Ascending aorta (tissue), 2 donors: ENCODE results near the gene MBNL1. TPM values are rescaled to one million over a fixed set of nuclear protein-coding genes. Genes with fewer than 3 reads are reported as not detected.
A peak's percentile ranks its signal among the peaks of the same experiment; 100 is the strongest.

Experiments
- DNase-seq, 2 donors: peaks; one replicate each; pipeline ENCODE4 v3.0.0-alpha.2; 2019; ENCODE audit warnings: low spot score in 2 of 2
- H3K27ac ChIP-seq, 2 donors: fragments of 200-600 bp; sonication (generic); one replicate each; pipeline ENCODE4 v1.5.1; 2016 to 2017; ENCODE audit warnings: mild to moderate bottlenecking in 1 of 2
- H3K27me3 ChIP-seq: fragments of 200-600 bp; sonication (generic); one replicate; pipeline ENCODE4 v1.5.1; 2017
- H3K36me3 ChIP-seq, 2 donors: fragments of 200-600 bp; sonication (generic); one replicate each; pipeline ENCODE4 v1.5.1; 2016
- H3K4me1 ChIP-seq, 2 donors: fragments of 200-600 bp; sonication (generic); one replicate each; pipeline ENCODE4 v1.5.1; 2016 to 2017; ENCODE audit warnings: mild to moderate bottlenecking in 1 of 2
- H3K4me3 ChIP-seq, 2 donors: fragments of 200-600 bp; sonication (generic); one replicate each; pipeline ENCODE4 v1.5.1; 2016 to 2017; ENCODE audit warnings: mild to moderate bottlenecking in 1 of 2
- H3K9me3 ChIP-seq, 2 donors: fragments of 200-600 bp; sonication (generic); one replicate each; pipeline ENCODE4 v1.5.1; 2016
- intact Hi-C: fragments of 100-400 bp; cut with DNase I; formaldehyde crosslinking; loops from one replicate; pipeline ENCODE4 v1.15.1; 2023
- total RNA-seq: library from RNA; depleted of rRNA; stranded (reverse); fragments of >200 nt; gene quantifications from one replicate; pipeline ENCODE4 v1.1.0, GENCODE V29; 2016
- TF ChIP-seq, protein P1 (sequence below), 3 experiments: fragments of 200-600 bp in 2 of 3; fragments of 450-650 bp in 1 of 3; sonication (generic) in 2 of 3; IDR thresholded peaks; one replicate each; pipeline ENCODE4 v1.5.1; 2016 to 2019; ENCODE audit warnings: antibody characterized with exemption in 3 of 3, mild to moderate bottlenecking in 1 of 3, moderate library complexity in 1 of 3

The MBNL1 gene
- total RNA-seq, 1 donor from 2014 or later = 350 TPM

DNA sequence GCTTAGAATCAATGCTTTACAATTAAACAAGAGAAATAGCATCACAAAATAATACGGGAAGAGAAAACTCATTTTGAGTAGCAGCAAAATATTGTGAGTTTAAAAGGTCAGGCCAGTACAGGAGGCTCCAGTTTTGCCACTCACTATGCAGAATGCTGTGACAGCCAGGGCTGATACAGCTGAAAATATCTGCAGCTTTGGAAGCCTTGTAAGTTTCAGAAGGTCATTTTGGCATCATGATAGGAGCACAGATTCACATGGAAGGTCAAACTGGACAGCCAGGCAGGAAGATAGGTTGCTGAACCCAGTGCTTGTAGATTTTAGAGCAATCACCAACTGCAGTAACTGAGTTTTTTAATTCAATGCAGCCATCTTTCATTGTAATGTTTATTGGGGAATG lies 14.1 kb downstream of the MBNL1 start:
- Histone ChIP-seq H3K9me3 (no peaks in the 10 kb centered on the region), H3K36me3 (no peaks in the 10 kb centered on the region), H3K4me3 (peak overlapping the region; percentile 12 to 42), H3K4me1 (peaks cover 15 to 52% of the 10 kb centered on the region in 2 donors), H3K27ac (peak overlapping the region; percentile 49 to 78), H3K27me3 (no peaks in the 10 kb centered on the region)
- no peak for DNase-seq
- intact Hi-C loops = no loop called here
- TF ChIP-seq, protein P1, sequence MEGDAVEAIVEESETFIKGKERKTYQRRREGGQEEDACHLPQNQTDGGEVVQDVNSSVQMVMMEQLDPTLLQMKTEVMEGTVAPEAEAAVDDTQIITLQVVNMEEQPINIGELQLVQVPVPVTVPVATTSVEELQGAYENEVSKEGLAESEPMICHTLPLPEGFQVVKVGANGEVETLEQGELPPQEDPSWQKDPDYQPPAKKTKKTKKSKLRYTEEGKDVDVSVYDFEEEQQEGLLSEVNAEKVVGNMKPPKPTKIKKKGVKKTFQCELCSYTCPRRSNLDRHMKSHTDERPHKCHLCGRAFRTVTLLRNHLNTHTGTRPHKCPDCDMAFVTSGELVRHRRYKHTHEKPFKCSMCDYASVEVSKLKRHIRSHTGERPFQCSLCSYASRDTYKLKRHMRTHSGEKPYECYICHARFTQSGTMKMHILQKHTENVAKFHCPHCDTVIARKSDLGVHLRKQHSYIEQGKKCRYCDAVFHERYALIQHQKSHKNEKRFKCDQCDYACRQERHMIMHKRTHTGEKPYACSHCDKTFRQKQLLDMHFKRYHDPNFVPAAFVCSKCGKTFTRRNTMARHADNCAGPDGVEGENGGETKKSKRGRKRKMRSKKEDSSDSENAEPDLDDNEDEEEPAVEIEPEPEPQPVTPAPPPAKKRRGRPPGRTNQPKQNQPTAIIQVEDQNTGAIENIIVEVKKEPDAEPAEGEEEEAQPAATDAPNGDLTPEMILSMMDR (IDR thresholded peaks at IDR 0.05) = no peak

DNA sequence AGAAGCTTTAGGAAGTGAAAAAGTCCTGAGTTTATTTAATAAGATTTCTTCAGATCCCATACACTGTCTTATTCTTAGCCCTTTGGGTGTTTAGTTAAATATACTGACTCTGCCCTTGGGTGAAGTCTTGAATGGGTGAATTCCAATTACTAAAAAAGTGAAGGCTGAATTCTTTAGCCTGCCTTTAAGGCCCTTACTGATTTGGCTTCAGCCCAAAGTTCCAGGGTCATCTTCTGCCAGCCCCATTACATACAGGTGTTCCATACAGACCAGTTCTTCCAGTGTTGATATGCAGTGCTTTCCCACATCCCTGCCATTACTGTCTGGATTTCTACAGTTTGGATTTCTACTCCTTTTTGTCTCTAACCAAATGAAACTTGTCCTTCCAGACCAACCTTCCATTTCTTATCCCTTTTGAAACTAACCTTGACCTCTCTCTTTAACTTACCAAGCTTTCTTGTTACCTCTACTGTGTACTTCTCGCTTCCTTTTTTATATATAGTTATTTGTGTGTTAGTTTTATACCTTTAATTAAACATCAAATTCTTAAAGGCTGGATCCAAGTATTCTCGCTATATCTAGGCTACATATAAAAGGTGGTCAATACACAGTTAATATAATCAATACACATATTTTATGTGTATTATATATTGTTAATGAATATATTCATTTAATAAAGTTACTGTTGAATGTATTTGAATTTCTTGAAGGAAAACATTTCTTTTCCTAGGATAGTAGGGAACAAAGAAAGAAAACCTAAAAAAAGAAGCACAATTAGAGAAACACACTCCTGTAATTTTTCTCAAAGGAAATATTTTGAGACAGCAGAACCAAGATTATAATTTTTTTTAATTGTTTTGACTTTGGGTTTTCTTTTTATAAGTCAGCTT lies 15.0 kb downstream of the MBNL1 start:
- H3K4me1 ChIP-seq = peaks cover 15 to 54% of the 10 kb centered on the region in 2 donors
- intact Hi-C loops = no loop called here
- H3K4me3 ChIP-seq = peak overlapping the region; percentile 11 to 42

DNA sequence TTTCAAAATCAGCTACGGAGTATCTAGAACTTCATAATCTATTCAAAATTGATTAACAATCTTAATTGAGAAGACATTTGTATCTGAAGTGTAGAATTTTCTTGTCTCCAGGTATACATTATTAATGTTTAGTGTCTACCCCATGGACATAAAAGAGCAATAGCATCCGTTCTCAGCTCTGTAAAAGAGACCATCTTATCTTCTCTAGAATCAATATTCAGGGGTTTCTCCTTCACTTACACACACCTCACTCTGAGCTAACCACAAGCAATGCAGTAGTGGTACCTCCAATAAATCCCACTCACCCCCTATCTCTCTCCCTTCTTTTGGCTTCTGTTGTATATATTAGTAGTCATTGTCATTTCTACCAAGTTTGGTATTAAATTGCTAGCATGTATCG lies 16.2 kb downstream of the MBNL1 start:
- peak overlapping the region; percentile 27 to 78 for H3K27ac ChIP-seq
- peak overlapping the region in 1 of 2 donors; percentile 42 for H3K4me3 ChIP-seq
- H3K4me1 ChIP-seq = peaks cover 15 to 61% of the 10 kb centered on the region in 2 donors

More for the DNA sequence above, 15.0 kb downstream of the MBNL1 start:
- TF ChIP-seq, protein P1 (IDR thresholded peaks at IDR 0.05) = no peak
- Histone ChIP-seq H3K27me3 (no peaks in the 10 kb centered on the region), H3K27ac (peak overlapping the region; percentile 49 to 78), H3K36me3 (no peaks in the 10 kb centered on the region), H3K9me3 (no peaks in the 10 kb centered on the region)
- no peak for DNase-seq

DNA sequence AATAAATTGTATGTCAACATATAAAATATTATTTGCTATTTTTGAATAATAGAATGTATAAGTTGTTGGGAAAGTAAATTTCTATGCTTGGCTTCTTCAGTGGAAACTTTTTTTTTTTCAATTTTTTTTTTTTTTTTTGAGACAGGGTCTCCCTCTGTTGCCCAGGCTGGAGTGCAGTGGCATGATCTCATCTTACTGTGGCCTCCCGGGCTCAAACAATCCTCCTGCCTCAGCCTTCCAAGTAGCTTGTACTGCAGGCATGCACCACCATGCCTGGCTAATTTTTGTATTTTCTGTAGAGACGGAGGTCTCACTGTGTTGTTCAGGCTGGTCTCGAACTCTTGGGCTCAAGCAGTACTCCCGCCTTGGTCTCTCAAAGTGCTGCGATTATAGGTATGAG lies 16.8 kb downstream of the MBNL1 start:
- Histone ChIP-seq H3K4me1 (peaks cover 15 to 60% of the 10 kb centered on the region in 2 donors), H3K27me3 (no peaks in the 10 kb centered on the region), H3K27ac (peak overlapping the region; percentile 27 to 78), H3K9me3 (no peaks in the 10 kb centered on the region), H3K36me3 (no peaks in the 10 kb centered on the region), H3K4me3 (peak overlapping the region in 1 of 2 donors; percentile 42)
- no peak for DNase-seq
- TF ChIP-seq, protein P1 (IDR thresholded peaks at IDR 0.05) = no peak
- intact Hi-C loops = no loop called here

More for the DNA sequence above, 16.2 kb downstream of the MBNL1 start:
- H3K27me3 ChIP-seq = no peaks in the 10 kb centered on the region
- TF ChIP-seq, protein P1 (IDR thresholded peaks at IDR 0.05) = no peak
- no peaks in the 10 kb centered on the region for H3K9me3 ChIP-seq
- intact Hi-C loops = no loop called here
- H3K36me3 ChIP-seq = no peaks in the 10 kb centered on the region
- no peak for DNase-seq

DNA sequence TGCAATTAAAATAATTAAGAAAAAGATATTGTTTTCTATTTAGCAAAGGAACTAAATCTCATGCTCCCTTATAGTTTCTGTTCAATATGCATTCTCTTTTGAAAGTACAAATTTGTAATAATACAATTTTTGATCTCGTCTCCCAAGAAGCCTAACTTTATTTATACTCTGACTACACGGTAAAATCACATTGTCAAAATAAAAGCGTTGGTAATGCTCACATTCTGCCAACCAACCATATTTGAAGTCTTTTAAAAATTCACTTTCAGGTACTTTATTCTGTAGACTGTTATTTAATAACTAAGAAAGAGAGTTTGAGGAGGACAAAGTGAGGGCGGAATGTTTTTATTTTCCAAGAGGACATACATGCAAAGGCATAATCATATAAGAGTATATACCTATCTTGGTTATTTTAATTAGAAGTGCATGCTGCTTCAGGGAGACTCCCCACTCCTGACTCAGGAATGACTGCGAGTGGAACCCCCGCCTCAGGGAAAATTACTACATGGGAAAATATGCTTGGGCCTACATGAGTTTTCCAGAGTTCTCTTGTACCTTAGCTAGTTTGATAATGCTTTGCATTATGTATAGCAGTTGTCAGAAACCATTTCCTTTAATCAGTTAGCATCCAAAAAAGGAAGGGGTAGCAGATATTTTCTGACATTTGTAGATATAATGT lies 19.3 kb downstream of the MBNL1 start:
- H3K27me3 ChIP-seq = no peaks in the 10 kb centered on the region
- TF ChIP-seq, protein P1 (IDR thresholded peaks at IDR 0.05) = no peak
- H3K4me3 ChIP-seq = peak overlapping the region; percentile 11 to 20
- H3K36me3 ChIP-seq = no peaks in the 10 kb centered on the region
- H3K27ac ChIP-seq = peak overlapping the region; percentile 21 to 67
- H3K9me3 ChIP-seq = no peaks in the 10 kb centered on the region
- no peak for DNase-seq
- peaks cover 7 to 61% of the 10 kb centered on the region in 2 donors for H3K4me1 ChIP-seq
- intact Hi-C loops = no loop called here
